Lung (tissue), 12 donors: ENCODE results near the gene TM4SF1. TPM values are rescaled to one million over a fixed set of nuclear protein-coding genes. Genes with fewer than 3 reads are reported as not detected.

Experiments used
- ATAC-seq: fragments of 200-7000 bp; cut with Tn5 transposase; one replicate; pipeline ENCODE4 v1.9.1; 2020; ENCODE audit warnings: moderate number of reproducible peaks; ENCODE audit not compliant: insufficient read depth, low FRiP score
- DNase-seq, 3 donors: peaks; one replicate each; pipeline ENCODE4 v3.0.0-alpha.2; 2013 to 2017
- H3K27ac ChIP-seq, 2 donors: one replicate each; pipeline ENCODE4 v1.5.1; 2013; ENCODE audit warnings: mild to moderate bottlenecking in 2 of 2, moderate library complexity in 2 of 2, control low read depth in 1 of 2, inconsistent platforms in 1 of 2, low read depth in 1 of 2, low read length in 1 of 2
- H3K27me3 ChIP-seq, 3 donors: one replicate each; pipeline ENCODE4 v1.5.1; 2013; ENCODE audit warnings: low read length in 2 of 3; ENCODE audit not compliant: control insufficient read depth in 3 of 3, insufficient read depth in 3 of 3
- H3K36me3 ChIP-seq, 4 donors: one replicate each; pipeline ENCODE4 v1.5.1; 2013; ENCODE audit warnings: low read length in 4 of 4, mild to moderate bottlenecking in 1 of 4, moderate library complexity in 1 of 4; ENCODE audit not compliant: control insufficient read depth in 4 of 4, insufficient read depth in 4 of 4
- H3K4me1 ChIP-seq, 5 donors: one replicate each; pipeline ENCODE4 v1.5.1; 2013; ENCODE audit warnings: low read length in 5 of 5, mild to moderate bottlenecking in 2 of 5, moderate library complexity in 1 of 5; ENCODE audit not compliant: control insufficient read depth in 5 of 5, insufficient read depth in 5 of 5
- H3K4me3 ChIP-seq: one replicate; pipeline ENCODE4 v1.5.1; 2013; ENCODE audit warnings: mild to moderate bottlenecking, control low read depth, moderate library complexity
- H3K9ac ChIP-seq, 2 donors: one replicate each; pipeline ENCODE4 v1.5.1; 2013; ENCODE audit warnings: low read length in 2 of 2, control low read depth in 1 of 2; ENCODE audit not compliant: insufficient read depth in 1 of 2
- H3K9me3 ChIP-seq, 4 donors: one replicate each; pipeline ENCODE4 v1.5.1; 2013; ENCODE audit warnings: low read length in 3 of 4, mild to moderate bottlenecking in 1 of 4, moderate library complexity in 1 of 4; ENCODE audit not compliant: control insufficient read depth in 4 of 4, insufficient read depth in 3 of 4
- WGBS, 2 donors: extraction: QIAGEN DNeasy Blood & Tissue Kit; methylation state at CpG; one replicate each; pipeline ENCODE4 v1.1.7; 2013; 5-methylcytosine and 5-hydroxymethylcytosine counted together
- polyA plus RNA-seq, 2 donors: library from polyadenylated mRNA; stranded (reverse); fragments of 200-250 nt; gene quantifications; one replicate each; pipeline ENCODE4 v1.2.1, GENCODE V29; 2013
- total RNA-seq, 2 donors: library from RNA; depleted of rRNA in 1 of 2; stranded (reverse); fragments of >200 nt in 1 of 2; gene quantifications; one replicate each; pipeline ENCODE4 v1.2.1, GENCODE V29; 2014 to 2021
- TF ChIP-seq, protein P1 (sequence below): IDR thresholded peaks from 2 replicates; pipeline ENCODE4 v1.5.1; 2012; ENCODE audit warnings: mild to moderate bottlenecking; ENCODE audit errors: control extremely low read depth, extremely low read depth
- donor health status: control.
- donor health status: control.
- donor health status: Bipolar disorder and iron deficiency.
- donor health status: healthy.
- donor health status: DM: yes; HTN: yes; CAD: no.

Gene TM4SF1
- total and polyA plus RNA-seq, 4 donors = 177 to 281 (median 238) TPM

DNA sequence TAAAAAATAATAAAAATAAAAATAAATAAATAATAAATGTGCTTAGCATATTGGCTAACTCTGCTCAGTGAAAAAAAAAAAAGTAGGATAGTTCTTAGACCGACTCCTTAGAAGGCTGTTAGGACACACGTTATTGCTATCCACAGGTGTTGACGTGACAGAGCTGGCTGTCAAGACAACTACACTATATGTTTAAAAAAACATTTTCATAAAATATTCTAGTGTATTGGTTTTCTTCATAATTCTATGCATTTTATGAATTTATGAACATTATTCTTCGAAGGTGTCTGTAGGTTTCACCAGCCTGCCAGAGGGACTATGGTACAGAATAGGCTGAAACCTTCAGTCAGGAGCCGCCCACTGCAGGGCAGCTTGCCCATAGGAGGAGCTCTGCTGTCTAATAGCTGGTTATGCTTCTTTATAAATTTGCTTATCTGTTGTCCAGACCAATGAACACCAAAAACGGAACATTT, 9.2 kb downstream of the TM4SF1 start:
- Histone ChIP-seq H3K36me3 (peaks cover 0 to 2% (median 0%) of the 10 kb centered on the region in 4 donors), H3K27me3 (no peaks in the 10 kb centered on the region), H3K4me1 (peaks cover 0 to 10% (median 5%) of the 10 kb centered on the region in 5 donors), H3K9me3 (no peaks in the 10 kb centered on the region), H3K4me3 (no peak overlapping the region), H3K27ac (no peak overlapping the region), H3K9ac (no peak overlapping the region)
- TF ChIP-seq, protein P1, sequence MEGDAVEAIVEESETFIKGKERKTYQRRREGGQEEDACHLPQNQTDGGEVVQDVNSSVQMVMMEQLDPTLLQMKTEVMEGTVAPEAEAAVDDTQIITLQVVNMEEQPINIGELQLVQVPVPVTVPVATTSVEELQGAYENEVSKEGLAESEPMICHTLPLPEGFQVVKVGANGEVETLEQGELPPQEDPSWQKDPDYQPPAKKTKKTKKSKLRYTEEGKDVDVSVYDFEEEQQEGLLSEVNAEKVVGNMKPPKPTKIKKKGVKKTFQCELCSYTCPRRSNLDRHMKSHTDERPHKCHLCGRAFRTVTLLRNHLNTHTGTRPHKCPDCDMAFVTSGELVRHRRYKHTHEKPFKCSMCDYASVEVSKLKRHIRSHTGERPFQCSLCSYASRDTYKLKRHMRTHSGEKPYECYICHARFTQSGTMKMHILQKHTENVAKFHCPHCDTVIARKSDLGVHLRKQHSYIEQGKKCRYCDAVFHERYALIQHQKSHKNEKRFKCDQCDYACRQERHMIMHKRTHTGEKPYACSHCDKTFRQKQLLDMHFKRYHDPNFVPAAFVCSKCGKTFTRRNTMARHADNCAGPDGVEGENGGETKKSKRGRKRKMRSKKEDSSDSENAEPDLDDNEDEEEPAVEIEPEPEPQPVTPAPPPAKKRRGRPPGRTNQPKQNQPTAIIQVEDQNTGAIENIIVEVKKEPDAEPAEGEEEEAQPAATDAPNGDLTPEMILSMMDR = no peak
- DNase-seq (no peak), ATAC-seq (no peak)
- 89 to 94% methylated on average over 6 of the region's 6 CpGs for WGBS, 2 donors

DNA sequence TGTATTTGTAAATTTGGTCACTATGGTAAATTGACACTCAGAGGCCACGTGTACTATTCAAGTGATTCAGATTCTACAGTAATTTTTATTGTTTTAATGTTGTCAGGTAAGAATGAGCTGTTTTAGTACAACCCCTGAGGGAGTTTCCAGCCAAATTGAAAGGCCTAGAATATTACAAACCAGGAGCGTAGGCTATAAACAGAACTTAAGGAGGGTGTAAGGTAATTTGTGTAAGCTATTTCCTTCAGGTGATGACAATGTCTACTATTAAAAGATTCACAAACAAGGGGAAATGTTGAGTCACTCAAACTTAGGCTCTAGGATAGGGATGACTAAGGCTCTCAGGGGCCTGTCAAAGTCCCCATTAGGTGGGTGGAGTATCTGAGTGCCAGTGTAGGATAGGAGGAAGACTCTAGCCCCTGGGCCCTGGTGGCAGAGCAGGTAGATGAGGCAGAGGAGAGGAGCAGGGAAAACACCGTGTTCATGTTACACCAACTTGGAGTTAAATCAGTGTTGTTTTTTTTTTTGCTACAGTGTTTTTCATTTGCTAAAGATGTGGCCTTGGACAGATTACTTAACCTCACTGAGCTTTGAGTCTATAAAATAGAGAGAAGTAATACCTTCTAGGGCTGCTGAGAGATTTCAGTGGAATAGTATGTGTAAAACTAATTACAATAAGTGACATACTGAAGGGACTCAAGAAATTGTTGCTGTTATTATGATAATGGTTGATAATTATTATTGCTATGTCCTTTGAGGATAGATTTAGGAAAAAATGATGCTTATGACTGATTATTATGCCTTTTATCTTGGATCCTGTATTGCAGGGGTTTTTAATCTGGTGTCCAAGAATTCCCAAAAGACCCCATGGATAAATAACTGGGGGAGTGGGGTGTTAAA, 10.3 kb downstream of the TM4SF1 start:
- DNase-seq (no peak), ATAC-seq (peak; percentile 71)
- 54 to 83% methylated on average over 3 of the region's 3 CpGs for WGBS, 2 donors
- H3K27ac ChIP-seq = peak overlapping the region; percentile 9 to 64
- no peak overlapping the region for H3K9ac ChIP-seq
- H3K27me3 ChIP-seq = no peaks in the 10 kb centered on the region
- H3K4me1 ChIP-seq = peaks cover 0 to 10% (median 3%) of the 10 kb centered on the region in 5 donors
- no peaks in the 10 kb centered on the region for H3K36me3 ChIP-seq
- TF ChIP-seq, protein P1 = no peak
- no peak overlapping the region for H3K4me3 ChIP-seq
- H3K9me3 ChIP-seq = no peaks in the 10 kb centered on the region

DNA sequence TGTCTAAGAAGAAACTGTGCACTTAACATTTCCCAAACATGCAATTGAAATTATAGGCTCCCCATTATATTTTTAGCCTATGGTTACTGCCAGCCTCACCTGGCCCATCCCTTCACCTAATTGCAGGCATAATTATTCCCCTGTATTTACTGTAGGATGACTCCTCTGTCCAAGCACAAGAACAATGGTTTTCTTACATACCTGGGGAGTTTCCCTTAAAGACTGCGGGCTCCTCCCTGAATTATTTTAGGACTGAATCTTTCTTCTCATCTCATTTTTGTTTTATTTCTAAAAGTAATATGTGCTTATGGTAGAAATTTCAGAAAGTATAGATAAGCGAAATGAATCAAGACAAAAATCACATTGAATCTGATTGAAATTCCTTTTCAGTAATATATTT, 11.4 kb downstream of the TM4SF1 start:
- WGBS, 2 donors = 98 to 99% methylated on average over 2 of the region's 2 CpGs
- ATAC-seq (no peak), DNase-seq (no peak)
- Histone ChIP-seq H3K4me1 (peaks cover 0 to 10% (median 0%) of the 10 kb centered on the region in 5 donors), H3K9ac (no peak overlapping the region), H3K27ac (no peak overlapping the region), H3K36me3 (no peaks in the 10 kb centered on the region), H3K4me3 (no peak overlapping the region), H3K27me3 (no peaks in the 10 kb centered on the region), H3K9me3 (no peaks in the 10 kb centered on the region)
- TF ChIP-seq, protein P1 = no peak
